Heart left ventricle (tissue), 13 donors: Measurements from ENCODE around the gene NOL9.

Source experiments
- CTCF ChIP-seq, 12 donors: fragments of 200-600 bp; sonication (generic) in 4 of 12; IDR thresholded peaks; one replicate each; pipeline versions ENCODE4 v1.5.0 to v1.8.0; 2018 to 2022; ENCODE audit warnings: antibody characterized with exemption in 12 of 12, mild to moderate bottlenecking in 5 of 12
- POLR2A ChIP-seq, 2 donors: fragments of 450-650 bp; IDR thresholded peaks; one replicate each; pipeline ENCODE4 v1.6.1; 2017; ENCODE audit warnings: antibody characterized with exemption in 2 of 2, mild to moderate bottlenecking in 2 of 2, moderate library complexity in 2 of 2
- donor health status: ischemic (EF 13 %, LVEDD 7.1; RV severe dilation, severe dysfunction).
- donor health status: DM: no; HTN: yes; CAD: no.
- donor health status: DM: no; HTN: no; CAD: no.
- donor health status: ischemic (EF 25% LVEDD 6.9; RV normal size, moderate dysfunction).
- donor health status: ischemic (EF 25% LVEDD 5.7; RV mildly dilated, moderate dysfunction).
- donor health status: ischemic (EF 35%, LVEDD 5.7; RV mildly dilated, moderate dysfunction).
- donor health status: nonischemic (EF 11% LVEDD 7.7; RV severe dilation, severe dysfunction).
- donor health status: DM: yes; HTN: yes; CAD: no.
- donor health status: PGD.
- donor health status: ischemic (EF 29% LVEDD 5.4; RV normal size, mild dysfunction).
- donor health status: nonischemic (EF 23%, LVEDD 6.1; RV moderate dilation, normal function).

GRCh38 chr1:6491081-6491449 is 63.2 kb downstream of the NOL9 start:
- no peak for TF ChIP-seq CTCF (IDR thresholded peaks at IDR 0.05)
- no peak for TF ChIP-seq POLR2A (IDR thresholded peaks at IDR 0.05)
